NCI-H1048 (cell line): ENCODE measurements around the gene ZDHHC3.
"Not testable (repeated sequence)": the region's sequence is repeated elsewhere in the genome, so short reads cannot be mapped to it uniquely, and the experiment has no call there.

Experiments used
- DNase-seq: peaks from one replicate; lab custom pipeline; 2025; lab: John Stamatoyannopoulos, UW

ZDHHC3 gene

DNA sequence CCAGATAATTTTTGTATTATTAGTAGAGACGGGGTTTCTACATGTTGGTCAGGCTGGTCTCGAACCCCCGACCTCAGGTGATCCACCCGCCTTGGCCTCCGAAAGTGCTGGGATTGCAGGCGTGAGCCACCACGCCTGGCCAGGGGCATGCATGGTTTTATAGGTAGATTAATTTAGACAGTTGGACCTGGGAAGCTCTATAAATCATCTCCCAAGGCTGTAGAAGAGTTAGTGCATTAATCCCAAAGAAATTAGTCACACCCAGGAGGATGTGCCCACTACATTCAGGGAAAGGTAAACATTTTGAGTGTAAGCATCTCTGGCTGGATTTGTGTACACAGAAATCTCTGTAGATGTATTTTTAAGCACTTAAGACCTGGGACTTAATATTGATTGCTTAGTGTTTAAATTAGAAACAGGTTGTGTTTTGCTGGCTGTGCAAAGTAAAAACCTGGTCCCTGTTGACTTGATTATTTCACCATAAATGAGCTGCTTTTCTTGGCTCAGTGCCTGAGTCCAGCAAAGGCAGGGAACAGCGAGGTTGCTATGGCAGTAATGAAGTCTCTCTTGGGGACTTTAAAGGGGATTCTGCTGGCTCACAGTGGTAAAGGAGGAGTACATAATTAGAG, 19.3 kb upstream of the ZDHHC3 start:
- DNase-seq: no peak

GRCh38 chr3:44993471-44994205, 17.7 kb upstream of the ZDHHC3 start:
- DNase-seq: no peak

GRCh38 chr3:44992555-44993470, 16.8 kb upstream of the ZDHHC3 start:
- DNase-seq: no peak

DNA sequence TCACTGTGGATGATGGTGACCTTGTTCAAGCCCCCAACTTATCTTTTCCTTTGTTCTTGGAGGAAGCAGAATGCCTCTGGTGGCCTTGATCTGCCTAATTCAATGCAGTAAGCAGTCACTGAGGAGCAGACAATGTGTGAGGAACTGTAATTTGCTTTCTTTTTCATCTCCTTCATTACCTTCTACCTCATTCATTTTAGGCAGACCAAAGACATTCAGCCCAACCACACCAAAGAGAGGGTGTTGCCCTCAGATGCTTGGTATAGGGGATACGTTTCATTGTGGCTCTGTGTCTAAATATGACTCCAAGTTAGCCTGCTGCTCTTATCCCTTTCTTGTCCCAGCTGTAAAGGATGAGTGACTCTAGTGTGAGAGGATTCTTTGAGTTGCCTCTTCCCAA, 15.4 kb upstream of the ZDHHC3 start:
- no peak for DNase-seq

GRCh38 chr3:44989636-44990373, 13.8 kb upstream of the ZDHHC3 start:
- no peak for DNase-seq

GRCh38 chr3:44989141-44989540, 13.2 kb upstream of the ZDHHC3 start:
- DNase-seq: no peak

DNA sequence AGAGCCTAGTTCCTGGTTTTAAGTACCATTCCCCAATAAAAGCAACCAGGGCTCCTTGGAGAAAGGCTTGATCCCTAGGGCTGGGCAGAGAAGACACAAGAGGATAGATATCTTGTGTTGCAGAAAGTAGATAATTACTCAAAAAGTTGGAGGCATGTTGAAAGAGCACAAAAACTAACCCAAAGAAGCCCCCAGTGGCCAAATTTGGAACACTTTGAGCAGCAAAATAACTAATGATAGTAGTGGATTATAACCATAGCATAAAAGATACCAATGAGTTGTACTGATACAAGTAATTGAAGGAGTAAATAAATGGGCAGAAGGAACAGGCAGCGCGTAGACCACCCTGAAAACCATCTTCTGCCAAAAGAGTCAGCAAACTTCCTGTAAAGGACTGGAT, 12.1 kb upstream of the ZDHHC3 start:
- DNase-seq: no peak

- DNase-seq: no peak
Measured at GRCh38 chr3:44987332-44987731, 11.4 kb upstream of the ZDHHC3 start.

DNA sequence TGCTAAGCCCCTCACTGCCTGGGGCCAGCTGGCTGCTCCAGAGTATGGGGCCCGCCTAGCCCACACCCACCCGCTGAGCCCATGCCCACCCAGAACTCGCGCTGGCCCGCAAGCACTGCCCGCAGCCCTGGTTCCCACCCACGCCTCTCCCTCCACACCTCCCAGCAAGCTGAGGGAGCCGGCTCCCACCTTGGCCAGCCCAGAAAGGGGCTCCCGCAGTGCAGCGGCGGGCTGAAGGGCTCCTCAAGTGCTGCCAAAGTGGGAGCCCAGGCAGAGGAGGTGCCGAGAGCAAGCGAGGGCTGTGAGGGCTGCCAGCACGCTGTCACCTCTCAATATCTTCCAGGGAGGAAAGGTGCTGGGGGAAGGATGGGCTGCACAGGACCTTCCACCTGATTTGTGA, 10.4 kb upstream of the ZDHHC3 start:
- not testable (repeated sequence) for DNase-seq

DNA sequence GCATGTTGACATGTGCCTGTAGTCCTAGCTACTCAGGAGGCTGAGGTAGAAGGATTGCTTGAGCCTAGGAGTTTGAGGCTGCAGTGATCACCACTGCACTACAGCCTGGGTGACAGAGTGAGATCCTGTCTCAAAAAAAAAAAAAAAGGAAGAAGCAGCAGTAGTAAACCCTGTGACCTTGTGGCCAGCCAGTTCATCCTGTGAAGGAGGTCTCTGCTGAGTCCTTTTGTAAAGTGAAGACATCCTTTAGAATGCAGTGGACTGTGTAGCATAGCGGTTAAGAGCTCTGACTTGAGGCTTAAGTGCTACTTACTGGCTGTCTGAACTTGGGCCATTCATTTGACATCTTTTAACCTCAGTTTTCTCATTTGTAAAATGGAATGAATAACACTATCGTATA, 8.4 kb upstream of the ZDHHC3 start:
- no peak for DNase-seq

GRCh38 chr3:44983484-44983941, 7.5 kb upstream of the ZDHHC3 start:
- DNase-seq: no peak

- DNase-seq: no peak
Measured at GRCh38 chr3:44982817-44983216, 6.8 kb upstream of the ZDHHC3 start.

- DNase-seq: no peak
Measured at GRCh38 chr3:44981751-44982150, 5.8 kb upstream of the ZDHHC3 start.

DNA sequence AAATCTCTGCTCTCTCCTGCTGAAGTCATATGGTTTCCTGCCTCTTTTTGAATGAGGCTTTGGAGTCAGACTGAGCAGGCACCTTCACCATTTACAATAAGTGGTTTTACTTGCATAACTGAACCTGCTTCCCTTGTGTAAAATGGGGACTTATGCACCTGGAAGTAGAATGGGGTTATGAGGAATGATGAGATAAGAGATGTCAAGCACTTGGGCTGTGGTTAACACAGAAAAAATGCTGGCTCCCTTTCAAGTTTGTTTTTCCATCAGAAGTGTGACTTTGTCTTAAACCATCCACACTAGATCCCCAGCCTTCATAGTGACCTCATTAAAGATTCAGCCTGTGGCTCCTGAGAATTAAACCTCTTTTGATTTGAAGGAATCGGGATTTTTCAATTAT, 5.2 kb upstream of the ZDHHC3 start:
- no peak for DNase-seq

DNA sequence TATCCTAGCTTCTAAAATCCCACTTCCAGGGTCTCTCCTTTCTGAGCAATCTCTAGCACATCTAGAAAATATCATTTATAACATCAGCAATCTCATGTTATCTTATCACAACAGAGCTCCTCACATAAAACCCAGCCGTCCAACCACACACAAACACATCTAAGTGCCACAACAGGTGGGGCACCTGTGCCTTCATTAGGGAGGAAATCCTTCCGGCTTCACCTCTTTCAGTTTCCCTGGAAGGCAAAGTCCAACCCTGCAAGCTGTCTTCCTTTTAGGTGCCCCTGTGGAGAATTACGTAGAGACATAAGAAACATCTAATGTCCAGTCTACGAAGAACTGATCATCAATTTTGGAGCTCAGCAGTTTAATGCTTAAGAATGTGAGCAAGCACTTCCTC, 1.6 kb downstream of the ZDHHC3 start:
- DNase-seq: no peak

GRCh38 chr3:44970926-44971490, 5.0 kb downstream of the ZDHHC3 start:
- no peak for DNase-seq

DNA sequence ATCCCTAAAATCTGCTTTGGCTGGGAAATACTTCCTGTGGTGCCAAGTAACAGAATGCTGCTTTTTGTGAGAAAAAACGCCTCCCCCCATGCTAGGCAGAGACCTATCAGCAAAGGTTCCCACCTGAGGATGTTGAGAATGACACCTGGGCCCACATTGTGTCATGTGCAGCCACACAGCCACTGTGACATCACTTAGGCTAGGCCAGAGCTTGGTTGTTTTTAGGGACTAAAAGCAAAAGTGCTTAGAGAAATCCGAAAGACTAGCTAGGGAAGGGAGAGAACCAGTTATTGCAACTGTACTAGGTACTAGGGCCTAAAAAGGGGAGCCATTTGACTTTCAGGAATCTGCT, 6.2 kb downstream of the ZDHHC3 start:
- DNase-seq: no peak

DNA sequence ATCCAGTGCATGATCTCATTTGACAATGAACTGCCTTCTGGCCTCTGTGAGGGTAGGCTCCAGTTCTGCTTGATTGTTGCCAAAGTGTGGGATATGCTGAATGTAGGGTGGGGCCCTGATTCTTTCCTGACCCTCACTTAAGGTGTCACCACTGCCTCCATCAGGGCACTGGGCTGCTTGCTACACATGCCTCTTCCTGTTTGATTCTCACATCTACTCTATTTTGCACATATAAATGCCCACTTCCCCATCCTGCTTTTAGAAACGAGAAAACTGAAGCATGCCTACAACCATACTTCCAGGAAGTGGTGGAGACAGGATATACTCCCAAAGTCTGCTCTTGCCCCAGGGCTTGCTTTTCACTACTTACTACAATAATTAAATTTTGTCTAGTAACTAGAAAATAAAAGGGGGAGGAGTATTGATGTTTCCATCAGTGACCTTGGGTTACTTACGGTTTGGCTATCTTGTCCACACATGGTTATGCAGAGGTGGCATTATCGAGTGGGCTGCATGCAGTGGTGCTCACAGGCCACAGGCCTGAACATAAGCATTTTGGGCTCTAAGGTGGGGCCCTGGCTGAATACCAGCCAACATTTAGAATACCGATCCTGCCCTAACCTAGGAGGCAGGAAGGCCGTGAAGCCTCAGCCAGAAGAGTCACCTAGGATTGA, 6.7 kb downstream of the ZDHHC3 start:
- DNase-seq: no peak

DNA sequence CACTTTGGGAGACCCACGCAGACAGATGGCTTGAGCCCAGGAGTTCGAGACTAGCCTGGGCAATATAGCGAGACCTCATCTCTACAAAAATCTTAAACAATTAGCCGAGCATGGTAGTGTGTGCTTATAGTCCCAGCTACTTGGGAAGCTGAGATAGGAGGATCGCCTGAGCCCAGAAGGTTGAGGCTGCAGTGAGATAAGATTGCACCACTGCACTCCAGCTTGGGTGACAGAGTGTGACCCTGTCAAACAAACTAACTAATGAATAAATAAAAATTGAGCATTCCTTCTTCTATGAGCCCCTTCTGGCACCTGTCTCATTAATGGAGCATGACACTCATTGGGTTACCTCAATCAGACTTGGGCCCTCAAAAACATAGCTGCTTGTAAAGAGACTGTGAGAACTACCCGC, 7.5 kb downstream of the ZDHHC3 start:
- DNase-seq: no peak

DNA sequence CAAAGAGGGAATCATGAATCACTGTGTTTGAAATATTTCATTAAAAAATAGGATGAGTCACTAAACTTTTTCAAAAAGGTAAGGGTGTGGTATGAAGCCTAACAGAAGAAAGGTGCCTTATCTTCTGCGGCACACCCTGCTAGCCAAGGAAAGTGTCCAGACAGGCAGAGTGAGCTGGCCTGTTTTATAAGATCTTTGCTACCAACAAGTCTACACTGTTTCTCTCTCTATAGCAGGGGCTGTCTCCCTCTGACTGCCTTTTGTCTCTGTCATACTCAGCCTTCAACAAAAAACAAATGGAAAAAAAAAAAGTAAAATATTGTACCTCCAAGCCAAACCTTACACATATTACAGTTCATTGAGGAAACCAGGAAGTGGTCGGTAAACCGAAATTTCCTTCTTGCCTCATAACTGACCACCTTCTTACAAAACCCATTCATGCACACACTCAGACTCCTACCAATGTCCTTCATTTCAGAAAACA, 9.1 kb downstream of the ZDHHC3 start:
- DNase-seq: no peak

DNA sequence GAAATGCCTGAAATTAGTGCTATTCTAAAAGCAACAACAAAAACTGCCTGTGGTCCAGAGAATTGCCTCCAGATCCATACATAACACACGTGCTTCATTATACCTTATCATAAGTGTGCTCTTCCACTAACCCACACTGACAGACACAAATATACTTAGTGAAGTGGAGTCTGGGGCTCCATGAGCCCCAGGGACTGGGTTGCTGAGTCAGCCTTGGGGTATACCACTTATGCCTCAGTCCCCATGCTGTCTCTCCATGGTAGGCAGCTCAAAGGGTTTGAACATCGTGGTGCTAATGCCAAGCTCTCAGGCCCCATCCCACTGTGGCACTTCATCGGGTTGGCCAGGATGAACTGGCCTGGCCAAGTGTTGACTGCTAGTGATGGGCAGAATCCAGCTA, 10.8 kb downstream of the ZDHHC3 start:
- DNase-seq: no peak
